Neural progenitor cell (in vitro differentiated cells): Measurements from ENCODE around the gene DPH5.

Source experiments
- CTCF ChIP-seq: fragments of 200-600 bp; sonication (generic); IDR thresholded peaks from 2 replicates; pipeline ENCODE4 v1.5.1; 2017; ENCODE audit warnings: antibody characterized with exemption, mild to moderate bottlenecking
- EZH2 ChIP-seq: fragments of 200-600 bp; sonication (generic); IDR thresholded peaks from 2 replicates; pipeline ENCODE4 v1.6.1; 2017; ENCODE audit warnings: antibody characterized with exemption, mild to moderate bottlenecking, moderate library complexity
- EZH2phosphoT487 ChIP-seq: fragments of 200-600 bp; sonication (generic); IDR thresholded peaks from 2 replicates; pipeline ENCODE4 v1.6.1; 2017; ENCODE audit warnings: antibody characterized with exemption

- TF ChIP-seq CTCF (no peak), EZH2phosphoT487 (no peak), EZH2 (no peak)
Observed at GRCh38 chr1:101005183-101005582, 20.4 kb downstream of the DPH5 start.
